Esophagus (tissue), 2 donors: ENCODE data around the gene SPRR1A. TPM values are rescaled to one million over a fixed set of nuclear protein-coding genes. Genes with fewer than 3 reads are reported as not detected.
A peak's percentile ranks its signal among the peaks of the same experiment; 100 is the strongest.

Source experiments
- H3K27ac ChIP-seq, 2 donors: one replicate each; pipeline ENCODE4 v1.5.1; 2013; ENCODE audit warnings: low read depth in 2 of 2, mild to moderate bottlenecking in 2 of 2, inconsistent platforms in 1 of 2, low read length in 1 of 2, moderate library complexity in 1 of 2
- H3K27me3 ChIP-seq, 2 donors: one replicate each; pipeline ENCODE4 v1.6.1; 2013; ENCODE audit warnings: low read length in 2 of 2, control low read depth in 1 of 2, mild to moderate bottlenecking in 1 of 2; ENCODE audit not compliant: insufficient read depth in 2 of 2, control insufficient read depth in 1 of 2
- H3K36me3 ChIP-seq, 2 donors: one replicate each; pipeline ENCODE4 v1.6.1; 2013; ENCODE audit warnings: low read length in 1 of 2; ENCODE audit not compliant: control insufficient read depth in 2 of 2, insufficient read depth in 2 of 2
- H3K4me1 ChIP-seq, 2 donors: one replicate each; pipeline ENCODE4 v1.6.1; 2013; ENCODE audit warnings: low read length in 1 of 2; ENCODE audit not compliant: control insufficient read depth in 2 of 2, insufficient read depth in 2 of 2
- H3K4me3 ChIP-seq, 2 donors: one replicate each; pipeline ENCODE4 v1.5.1; 2013; ENCODE audit warnings: low read length in 2 of 2, mild to moderate bottlenecking in 2 of 2, low read depth in 1 of 2, moderate library complexity in 1 of 2
- H3K9me3 ChIP-seq, 2 donors: one replicate each; pipeline ENCODE4 v1.6.1; 2013; ENCODE audit warnings: mild to moderate bottlenecking in 2 of 2, low read depth in 1 of 2, low read length in 1 of 2, moderate library complexity in 1 of 2; ENCODE audit not compliant: control insufficient read depth in 2 of 2, insufficient read depth in 1 of 2
- WGBS, 2 donors: extraction: QIAGEN DNeasy Blood & Tissue Kit; methylation state at CpG; one replicate each; pipeline ENCODE4 v1.1.7; 2013; 5-methylcytosine and 5-hydroxymethylcytosine counted together
- polyA plus RNA-seq, 2 donors: library from polyadenylated mRNA; stranded (reverse); fragments of 200-250 nt; gene quantifications; one replicate each; pipeline ENCODE4 v1.2.3, GENCODE V29; 2013
- donor health status: healthy with polysubstance abuse.
- donor health status: Bipolar disorder and iron deficiency.

Gene SPRR1A
- polyA plus RNA-seq = 1,000 to 10,000 TPM; 3,249 to 3,812 TPM

GRCh38 chr1:152983743-152984142 is at the start of gene SPRR1A:
Gene SPRR1A (plus strand): TSS chr1:152984081. CDS start chr1:152985231, 1,150 bp downstream.
- no peaks in the 10 kb centered on the region for H3K9me3 ChIP-seq
- H3K4me1 ChIP-seq = peaks cover 0 to 15% of the 10 kb centered on the region in 2 donors
- peak within 1 kb of the TSS; percentile 82 to 92 for H3K27ac ChIP-seq
- WGBS, 2 donors = 46 to 60% methylated on average over 3 of the region's 3 CpGs
- H3K27me3 ChIP-seq = no peaks in the 10 kb centered on the region
- H3K4me3 ChIP-seq = peak within 1 kb of the TSS; percentile 6 to 53
- no peaks in the 10 kb centered on the region for H3K36me3 ChIP-seq

GRCh38 chr1:152940614-152941013 is 43.3 kb upstream of the SPRR1A start:
- Histone ChIP-seq H3K4me1 (peaks cover 0 to 6% of the 10 kb centered on the region in 2 donors), H3K27me3 (no peaks in the 10 kb centered on the region), H3K4me3 (no peak overlapping the region), H3K36me3 (no peaks in the 10 kb centered on the region), H3K27ac (peak overlapping the region in 1 of 2 donors; percentile 82), H3K9me3 (no peaks in the 10 kb centered on the region)
- WGBS, 2 donors = 77 to 100% methylated on average over 1 of the region's 1 CpG

GRCh38 chr1:152941037-152941711 is 42.7 kb upstream of the SPRR1A start:
- Histone ChIP-seq H3K27ac (peak overlapping the region; percentile 28 to 82), H3K4me1 (peaks cover 0 to 6% of the 10 kb centered on the region in 2 donors), H3K4me3 (no peak overlapping the region), H3K27me3 (no peaks in the 10 kb centered on the region), H3K9me3 (no peaks in the 10 kb centered on the region), H3K36me3 (no peaks in the 10 kb centered on the region)
- WGBS, 2 donors = 56 to 63% methylated on average over 8 of the region's 8 CpGs

- peaks cover 0 to 6% of the 10 kb centered on the region in 2 donors for H3K4me1 ChIP-seq
- WGBS, 2 donors = 84 to 87% methylated on average over 2 of the region's 2 CpGs
- H3K9me3 ChIP-seq = no peaks in the 10 kb centered on the region
- no peaks in the 10 kb centered on the region for H3K27me3 ChIP-seq
- no peak overlapping the region for H3K27ac ChIP-seq
- H3K4me3 ChIP-seq = no peak overlapping the region
- no peaks in the 10 kb centered on the region for H3K36me3 ChIP-seq
Measured at GRCh38 chr1:152942161-152942560, 41.7 kb upstream of the SPRR1A start.

GRCh38 chr1:152946248-152946647 is 37.6 kb upstream of the SPRR1A start:
- H3K27ac ChIP-seq = no peak overlapping the region
- H3K4me1 ChIP-seq = peaks cover 0 to 4% of the 10 kb centered on the region in 2 donors
- H3K9me3 ChIP-seq = no peaks in the 10 kb centered on the region
- 70 to 76% methylated on average over 3 of the region's 3 CpGs for WGBS, 2 donors
- no peak overlapping the region for H3K4me3 ChIP-seq
- no peaks in the 10 kb centered on the region for H3K36me3 ChIP-seq
- no peaks in the 10 kb centered on the region for H3K27me3 ChIP-seq

- Histone ChIP-seq H3K36me3 (no peaks in the 10 kb centered on the region), H3K4me3 (no peak within 1 kb of the TSS), H3K9me3 (no peaks in the 10 kb centered on the region), H3K27me3 (no peaks in the 10 kb centered on the region), H3K27ac (no peak within 1 kb of the TSS), H3K4me1 (no peaks in the 10 kb centered on the region)
- 76 to 80% methylated on average over 4 of the region's 4 CpGs for WGBS, 2 donors
Measured at GRCh38 chr1:152946651-152947256, 37.1 kb upstream of the SPRR1A start, which contains the start of gene SPRR5. Gene SPRR5 (plus strand): TSS chr1:152947206. CDS start chr1:152948555, 1,349 bp downstream.

GRCh38 chr1:152951711-152952110 is 32.2 kb upstream of the SPRR1A start:
- H3K36me3 ChIP-seq = no peaks in the 10 kb centered on the region
- H3K4me3 ChIP-seq = no peak overlapping the region
- 85 to 86% methylated on average over 5 of the region's 5 CpGs for WGBS, 2 donors
- no peak overlapping the region for H3K27ac ChIP-seq
- peaks cover 0 to 7% of the 10 kb centered on the region in 2 donors for H3K4me1 ChIP-seq
- no peaks in the 10 kb centered on the region for H3K27me3 ChIP-seq
- no peaks in the 10 kb centered on the region for H3K9me3 ChIP-seq

- H3K4me1 ChIP-seq = peaks cover 0 to 7% of the 10 kb centered on the region in 2 donors
- no peaks in the 10 kb centered on the region for H3K9me3 ChIP-seq
- WGBS, 2 donors = 42% methylated on average over 7 of the region's 7 CpGs
- no peak overlapping the region for H3K4me3 ChIP-seq
- peak overlapping the region; percentile 89 to 95 for H3K27ac ChIP-seq
- no peaks in the 10 kb centered on the region for H3K36me3 ChIP-seq
- H3K27me3 ChIP-seq = no peaks in the 10 kb centered on the region
Measured at GRCh38 chr1:152953761-152954160, 30.1 kb upstream of the SPRR1A start.

- no peaks in the 10 kb centered on the region for H3K9me3 ChIP-seq
- WGBS, 2 donors = 43 to 60% methylated on average over 6 of the region's 6 CpGs
- H3K27me3 ChIP-seq = no peaks in the 10 kb centered on the region
- H3K36me3 ChIP-seq = no peaks in the 10 kb centered on the region
- no peak overlapping the region for H3K4me3 ChIP-seq
- H3K27ac ChIP-seq = peak overlapping the region; percentile 89 to 95
- peaks cover 0 to 7% of the 10 kb centered on the region in 2 donors for H3K4me1 ChIP-seq
Measured at GRCh38 chr1:152954436-152954835, 29.4 kb upstream of the SPRR1A start.
